SH-SY5Y (cell line): ENCODE measurements around the gene PHLDB1.

Experiments used
- GATA2 ChIP-seq: IDR thresholded peaks from 2 replicates; pipeline ENCODE4 v1.6.1; 2011; ENCODE audit warnings: mild to moderate bottlenecking, low read depth, low read length
- GATA3 ChIP-seq: IDR thresholded peaks from 2 replicates; pipeline ENCODE4 v1.6.1; 2011; ENCODE audit warnings: low read depth, mild to moderate bottlenecking, low read length, moderate library complexity

Gene PHLDB1

DNA sequence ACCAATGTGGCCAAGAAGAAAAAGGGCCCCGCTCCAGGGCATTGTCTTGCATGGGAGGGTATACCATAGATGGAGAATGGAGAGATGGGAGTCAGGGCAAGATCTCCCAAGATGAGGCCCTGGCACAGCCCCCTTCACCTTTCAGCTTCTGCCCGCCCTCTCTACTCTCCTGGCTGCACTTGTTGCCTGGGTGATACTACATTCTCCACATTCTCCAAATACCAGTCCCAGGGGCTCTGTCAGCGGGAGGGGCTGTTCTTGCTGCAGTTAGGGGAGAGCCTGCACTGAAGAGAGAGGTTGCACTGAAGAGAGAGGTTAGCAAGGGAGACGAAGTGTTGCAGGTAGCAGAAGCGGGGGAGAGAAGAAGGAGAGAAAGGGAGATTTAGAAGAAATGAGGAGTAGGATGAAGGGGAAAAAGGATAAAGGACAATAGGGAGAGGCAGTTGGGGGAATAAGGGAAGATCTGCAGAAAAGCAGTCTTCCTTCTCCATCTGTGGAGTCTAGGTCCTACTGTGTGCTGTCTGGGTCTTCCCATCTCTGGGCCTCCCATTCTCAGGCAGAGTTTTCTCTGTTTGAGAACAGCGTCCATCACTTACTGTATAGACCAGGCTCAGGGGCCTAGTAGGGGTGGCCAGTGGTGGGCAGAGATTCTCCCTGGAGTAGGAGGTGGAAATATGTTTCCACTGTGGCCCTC, 8.0 kb downstream of the PHLDB1 start:
- TF ChIP-seq GATA2, result no peak
- no peak for TF ChIP-seq GATA3

DNA sequence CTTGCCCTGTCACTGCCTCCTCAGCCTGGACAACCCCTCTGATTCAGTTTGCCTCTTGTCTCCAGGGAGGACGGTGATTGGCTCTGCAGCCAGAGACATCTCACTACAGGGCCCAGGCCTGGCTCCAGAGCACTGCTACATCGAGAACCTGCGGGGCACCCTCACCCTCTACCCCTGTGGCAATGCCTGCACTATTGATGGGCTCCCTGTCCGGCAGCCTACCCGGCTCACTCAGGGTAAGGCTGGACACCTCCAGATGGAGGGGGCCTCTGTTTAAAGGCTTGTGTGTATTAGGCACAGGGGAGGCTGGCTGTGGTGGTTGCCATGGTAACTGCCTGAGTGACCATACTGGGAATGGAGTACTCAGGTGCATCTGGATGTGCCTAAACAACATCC, 8.6 kb downstream of the PHLDB1 start:
- TF ChIP-seq GATA2 (no peak), GATA3 (no peak)

DNA sequence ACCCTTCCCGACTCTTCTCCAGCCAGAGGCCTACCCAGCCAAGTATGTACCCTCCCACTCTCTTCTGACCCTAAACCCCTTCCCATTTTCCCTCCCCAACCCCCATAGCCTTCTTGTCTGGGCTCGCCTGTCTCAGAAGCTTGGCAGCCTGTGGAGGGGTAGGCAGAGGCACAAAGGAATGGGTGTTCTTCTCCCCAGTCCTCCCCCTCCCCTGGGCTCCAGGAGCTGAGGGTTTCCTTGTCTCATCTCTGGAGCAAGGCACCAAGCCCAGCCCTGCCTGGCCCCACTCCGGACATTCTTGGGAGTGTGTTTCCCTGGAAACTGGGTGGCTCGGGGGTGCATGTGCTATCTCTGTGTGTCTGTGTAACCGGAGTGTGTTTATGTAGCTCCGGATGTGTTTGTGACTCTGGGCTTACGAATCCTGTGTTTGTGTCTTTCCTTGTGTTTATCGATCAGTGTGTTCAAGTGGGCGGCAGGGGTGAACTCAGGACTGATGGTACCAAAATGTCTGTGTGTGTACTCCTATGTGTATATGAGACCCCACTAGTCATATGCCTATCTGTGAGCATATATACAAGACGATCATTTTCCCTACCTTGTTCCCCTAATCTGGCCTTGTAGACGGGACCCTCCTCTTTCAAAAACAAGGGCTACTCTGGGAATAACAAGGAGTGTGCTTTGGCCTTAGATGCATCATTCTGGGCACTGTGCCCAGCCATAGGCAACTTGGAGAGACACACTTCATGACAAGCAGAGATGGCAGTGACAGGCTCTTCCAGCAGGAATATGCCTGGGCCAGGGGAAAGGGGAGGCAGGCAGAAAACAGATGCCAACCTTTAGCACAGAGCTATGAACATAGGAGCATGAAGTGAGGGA, 10.9 kb downstream of the PHLDB1 start:
- TF ChIP-seq GATA3, result no peak
- no peak for TF ChIP-seq GATA2

DNA sequence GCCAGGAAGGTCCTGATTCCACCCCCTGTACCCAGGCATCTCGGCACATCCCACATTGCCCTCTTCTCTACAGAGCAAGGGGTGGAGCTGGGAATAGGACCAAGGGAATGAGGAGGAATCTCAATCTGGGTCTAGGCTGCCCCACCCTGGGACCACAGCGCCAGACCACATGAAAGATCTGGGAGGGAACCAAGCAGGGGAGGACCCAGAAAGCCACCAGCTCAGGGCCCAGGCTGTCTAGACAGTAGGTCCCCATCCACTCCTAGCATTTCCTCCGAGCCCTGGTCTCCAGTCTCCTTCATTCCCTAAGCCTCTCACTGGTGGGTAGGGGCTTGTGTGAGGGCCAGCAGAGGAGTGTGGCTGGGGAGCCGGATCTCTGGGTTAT, 11.6 kb downstream of the PHLDB1 start:
- no peak for TF ChIP-seq GATA2
- no peak for TF ChIP-seq GATA3

DNA sequence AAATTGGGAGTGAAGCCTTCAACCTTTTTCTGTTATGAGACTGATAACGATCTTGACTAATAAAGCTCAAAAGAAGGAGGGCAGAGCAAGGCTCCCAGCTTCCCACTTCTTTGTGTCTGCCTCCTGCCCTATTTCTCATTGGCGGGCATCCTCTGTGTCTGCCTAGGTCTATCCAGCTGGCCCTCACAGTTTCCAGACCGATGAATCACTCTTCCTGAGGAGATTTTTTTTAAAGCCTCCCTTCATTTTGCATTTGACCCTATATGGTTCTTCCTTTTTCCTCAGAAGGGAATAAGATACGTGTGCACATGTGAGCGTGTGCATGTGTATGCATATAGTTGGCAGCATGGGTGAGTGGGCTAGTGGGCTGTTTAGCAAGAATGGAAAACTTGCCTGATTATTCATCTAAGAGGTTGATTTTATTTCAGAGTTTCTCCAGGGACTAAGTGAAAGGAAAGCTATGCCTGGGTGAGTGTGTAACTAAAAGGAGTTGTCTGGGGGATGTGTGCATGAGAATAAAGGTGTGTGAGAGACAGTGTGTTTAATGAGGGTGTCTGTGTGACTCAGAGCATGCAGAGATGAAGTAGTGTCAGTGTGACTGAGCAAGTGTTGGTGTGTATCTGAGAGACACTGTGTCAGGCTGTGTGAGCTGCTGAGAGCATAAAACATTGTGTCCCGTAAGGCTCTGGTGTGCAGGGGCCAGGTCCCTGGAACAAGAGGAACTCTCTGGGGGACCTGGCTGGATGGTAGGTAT, 12.2 kb downstream of the PHLDB1 start:
- peak; percentile 72 for TF ChIP-seq GATA2
- no peak for TF ChIP-seq GATA3

DNA sequence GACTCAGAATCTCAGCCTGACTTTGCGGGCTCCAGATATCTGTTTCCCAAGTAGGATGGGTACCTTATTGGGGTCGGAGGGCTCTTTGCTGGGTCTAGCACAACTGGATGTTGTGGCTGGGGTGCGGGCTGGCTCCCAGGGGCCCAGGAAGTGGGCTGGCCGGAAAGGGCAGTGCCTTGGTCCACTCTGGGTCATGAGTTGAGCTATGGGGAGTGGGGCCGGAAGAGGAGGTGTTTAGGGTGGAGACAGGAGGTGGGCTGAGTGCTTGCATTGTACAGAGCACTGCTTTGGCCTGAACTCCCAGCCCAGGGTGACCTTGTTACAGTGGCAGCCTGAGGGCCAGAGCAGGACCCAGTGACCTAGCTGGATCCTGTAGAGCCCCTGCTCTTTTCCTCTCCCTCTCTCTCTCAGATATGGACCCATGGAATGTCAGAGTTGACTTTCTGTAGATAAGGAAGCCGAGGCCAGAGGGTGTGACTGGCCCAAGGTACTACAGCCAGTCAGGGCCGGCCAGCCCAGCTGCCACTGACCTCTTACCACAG, 13.2 kb downstream of the PHLDB1 start:
- no peak for TF ChIP-seq GATA2
- TF ChIP-seq GATA3, result no peak

DNA sequence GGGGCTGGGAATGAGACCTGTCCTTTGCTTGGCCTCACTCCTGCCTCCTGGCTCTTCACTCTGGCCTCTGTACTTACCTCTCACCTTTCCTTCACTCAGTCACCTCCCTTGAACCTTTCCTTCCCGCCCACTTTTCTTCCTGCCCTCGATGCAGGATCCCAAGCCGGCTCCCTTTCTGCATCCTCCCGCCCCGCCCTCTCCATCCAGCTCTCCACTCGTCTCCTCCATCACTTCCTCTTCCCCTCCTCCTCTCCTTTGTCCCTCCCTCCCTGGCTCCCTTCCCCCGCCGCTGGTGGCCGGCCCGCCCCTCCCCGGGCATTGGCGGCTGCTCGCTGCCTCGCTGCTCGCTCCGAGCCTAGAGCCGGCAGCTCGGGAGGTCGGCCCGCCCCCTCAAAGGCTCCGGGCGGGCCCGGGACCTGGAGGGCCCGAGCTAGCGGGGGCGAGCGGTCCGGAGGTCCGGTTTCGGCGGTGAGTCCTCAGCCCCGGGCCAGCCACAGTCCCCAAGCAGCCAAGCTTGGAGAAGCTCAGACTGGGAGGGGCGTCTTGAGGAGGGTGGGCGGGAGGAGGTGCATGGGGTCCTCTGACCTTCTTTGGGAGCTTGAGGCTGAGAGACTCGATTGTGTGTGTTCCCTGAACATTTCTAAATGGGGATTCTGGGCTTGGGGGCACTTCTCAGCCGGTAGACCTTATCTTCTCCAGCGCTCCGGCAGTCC, 13.8 kb downstream of the PHLDB1 start:
- TF ChIP-seq GATA3 (no peak), GATA2 (no peak)

DNA sequence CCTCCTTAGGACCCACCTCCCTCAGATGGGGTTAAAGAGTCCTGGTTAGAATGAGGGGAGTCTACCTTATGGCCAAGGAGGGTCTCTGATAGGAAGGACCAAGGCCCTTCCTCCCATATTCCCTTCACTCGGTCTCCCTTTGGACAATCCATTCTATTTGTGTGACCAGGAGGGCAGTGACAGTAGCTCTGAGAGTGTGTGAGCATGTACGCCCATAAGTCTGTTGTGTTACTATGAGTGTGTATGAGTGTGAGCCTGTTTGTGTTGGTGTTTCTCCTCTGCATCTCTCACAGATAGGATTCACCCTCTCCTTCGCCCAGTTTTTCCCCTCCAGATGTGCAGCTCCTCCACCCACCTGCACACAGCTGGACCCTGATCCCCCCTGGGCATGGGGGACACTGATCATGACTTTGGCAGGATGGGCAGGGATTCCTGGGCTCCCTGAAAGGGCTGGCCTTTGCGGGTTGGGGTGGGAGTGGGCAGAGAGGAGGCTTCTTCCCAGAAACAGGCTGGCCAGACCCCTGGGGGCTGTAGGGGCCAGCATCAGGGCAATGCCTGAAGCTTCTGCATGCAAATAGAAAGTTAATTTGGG, 14.5 kb downstream of the PHLDB1 start:
- TF ChIP-seq GATA3 (no peak), GATA2 (no peak)

DNA sequence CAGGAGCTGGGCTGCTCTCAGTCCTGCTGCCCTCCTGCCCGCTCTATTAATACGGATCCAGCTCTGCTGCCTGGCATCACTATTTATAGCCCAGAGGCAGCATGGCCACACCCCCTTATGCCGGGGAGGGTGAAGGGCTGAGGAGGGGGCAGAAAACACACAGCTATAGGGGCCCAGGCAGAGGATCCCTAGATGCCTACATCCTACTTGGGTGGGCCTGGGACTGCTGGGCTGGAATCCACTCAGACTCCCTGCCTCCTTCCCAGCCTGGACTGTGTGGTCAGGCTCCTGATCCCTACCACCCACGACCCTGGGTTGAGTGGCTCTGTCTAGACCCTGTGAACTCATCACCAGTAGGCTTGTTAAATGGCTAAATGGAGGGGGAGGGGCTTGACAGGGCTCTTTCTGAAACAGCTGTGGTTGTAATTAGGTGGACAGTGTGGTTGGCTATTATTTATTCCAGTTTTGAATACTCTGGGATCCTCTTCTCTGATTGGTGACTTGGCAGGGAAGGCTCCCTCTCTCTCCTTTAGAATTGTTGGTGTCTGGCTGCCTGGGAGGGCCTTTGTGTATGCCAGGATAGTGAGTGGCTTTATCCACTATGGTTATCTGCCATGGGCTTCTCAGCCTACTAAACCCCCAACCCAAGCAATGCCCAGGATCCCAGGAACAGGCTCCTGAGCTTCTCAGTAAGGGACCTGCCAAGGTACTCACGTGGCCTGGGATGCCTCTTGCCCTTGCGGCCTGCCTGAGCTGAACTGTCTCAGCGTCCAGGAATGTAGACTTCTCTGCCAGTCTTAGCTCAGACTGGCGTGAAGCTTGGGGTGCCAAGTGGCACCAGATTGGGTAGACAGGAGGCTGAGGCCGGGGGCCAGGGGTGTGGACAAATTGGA, 15.2 kb downstream of the PHLDB1 start:
- TF ChIP-seq GATA3 (no peak), GATA2 (no peak)

DNA sequence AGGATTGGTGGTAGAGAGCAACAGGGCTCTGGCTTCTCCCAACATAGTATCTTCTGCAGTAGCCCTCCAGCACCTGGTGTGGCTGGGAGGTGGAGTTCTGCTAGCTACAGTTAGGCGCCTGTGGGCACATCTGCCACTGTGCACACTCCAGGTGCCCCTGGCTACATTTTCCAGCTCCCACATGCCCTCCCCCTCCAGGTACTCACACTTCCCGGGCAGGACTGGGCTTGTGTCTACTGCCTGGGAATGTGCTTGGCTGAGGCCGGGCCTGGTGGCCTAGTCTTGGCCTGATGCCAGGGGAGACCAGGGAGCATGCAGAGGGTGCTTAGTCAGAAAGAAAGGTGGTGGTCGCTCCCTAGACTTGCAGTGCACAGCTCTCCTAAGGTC, 15.8 kb downstream of the PHLDB1 start:
- no peak for TF ChIP-seq GATA3
- TF ChIP-seq GATA2, result no peak

DNA sequence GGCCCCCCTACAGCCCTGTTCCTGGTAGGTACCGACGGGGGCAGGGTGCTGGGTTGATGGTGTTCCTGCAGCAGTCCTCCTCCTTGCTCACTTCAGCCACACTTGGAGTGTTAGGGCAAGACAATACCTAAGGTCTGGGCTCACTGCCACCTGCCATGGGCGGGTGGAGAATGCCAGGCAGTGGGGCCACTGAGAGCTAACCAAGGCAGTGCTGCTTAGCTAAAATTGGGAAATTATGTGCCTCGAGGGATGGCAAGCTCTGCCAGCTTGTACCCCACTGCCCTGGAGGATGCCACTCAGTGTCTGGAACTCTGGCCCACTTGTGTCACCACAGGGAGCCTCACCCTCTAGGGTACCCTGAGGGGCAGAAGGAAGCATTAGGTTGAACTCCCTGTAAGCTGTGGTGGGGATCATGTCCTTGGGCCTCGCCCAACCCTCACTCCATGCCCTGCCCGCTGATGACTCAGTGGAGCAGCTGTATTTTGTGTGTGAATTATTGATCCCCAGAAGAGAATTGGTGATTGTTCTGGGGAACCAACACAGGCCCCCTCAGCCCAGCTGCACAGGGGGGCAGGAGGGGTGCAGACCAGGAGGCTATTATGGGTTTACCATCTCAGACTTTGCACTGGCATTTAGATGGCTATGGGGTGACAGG, 17.7 kb downstream of the PHLDB1 start:
- no peak for TF ChIP-seq GATA3
- TF ChIP-seq GATA2, result no peak

DNA sequence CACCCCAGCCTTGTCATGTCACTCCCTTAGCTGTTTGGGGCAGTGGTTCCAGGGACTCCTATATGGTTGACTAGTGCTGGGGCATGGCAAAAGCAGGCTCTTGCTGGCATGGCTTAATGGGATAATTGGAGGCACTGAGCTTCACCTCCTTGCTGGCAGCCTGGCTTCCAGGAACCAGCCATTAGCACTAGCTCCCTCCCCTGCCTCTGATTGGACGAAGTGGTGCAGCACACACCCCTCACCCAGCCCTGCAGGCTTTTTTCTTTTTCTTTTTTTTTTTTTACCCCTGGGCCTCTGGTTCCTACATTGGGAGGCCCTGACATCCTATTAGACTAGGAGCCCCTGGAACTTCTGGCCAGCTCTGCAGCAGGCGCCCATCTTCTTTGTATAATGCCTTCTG, 18.6 kb downstream of the PHLDB1 start:
- TF ChIP-seq GATA3, result no peak
